GM18517 (cell line): ENCODE data around the gene PCDHB8.
"Not testable (repeated sequence)": the region's sequence is repeated elsewhere in the genome, so short reads cannot be mapped to it uniquely, and the experiment has no call there.

ENCODE experiments used
- ATAC-seq: cut with Tn5 transposase; IDR thresholded peaks from one replicate; pipeline ENCODE4 v1.9.1; 2021; ENCODE audit warnings: mild to moderate bottlenecking, moderate library complexity; ENCODE audit not compliant: unreplicated experiment

Gene PCDHB8

GRCh38 chr5:141177577-141178191 is at the start of gene PCDHB8:
Gene PCDHB8, plus strand, starts transcription at chr5:141177790. Its CDS starts 245 bp downstream, at chr5:141178035.
- ATAC-seq = not testable (repeated sequence)

DNA sequence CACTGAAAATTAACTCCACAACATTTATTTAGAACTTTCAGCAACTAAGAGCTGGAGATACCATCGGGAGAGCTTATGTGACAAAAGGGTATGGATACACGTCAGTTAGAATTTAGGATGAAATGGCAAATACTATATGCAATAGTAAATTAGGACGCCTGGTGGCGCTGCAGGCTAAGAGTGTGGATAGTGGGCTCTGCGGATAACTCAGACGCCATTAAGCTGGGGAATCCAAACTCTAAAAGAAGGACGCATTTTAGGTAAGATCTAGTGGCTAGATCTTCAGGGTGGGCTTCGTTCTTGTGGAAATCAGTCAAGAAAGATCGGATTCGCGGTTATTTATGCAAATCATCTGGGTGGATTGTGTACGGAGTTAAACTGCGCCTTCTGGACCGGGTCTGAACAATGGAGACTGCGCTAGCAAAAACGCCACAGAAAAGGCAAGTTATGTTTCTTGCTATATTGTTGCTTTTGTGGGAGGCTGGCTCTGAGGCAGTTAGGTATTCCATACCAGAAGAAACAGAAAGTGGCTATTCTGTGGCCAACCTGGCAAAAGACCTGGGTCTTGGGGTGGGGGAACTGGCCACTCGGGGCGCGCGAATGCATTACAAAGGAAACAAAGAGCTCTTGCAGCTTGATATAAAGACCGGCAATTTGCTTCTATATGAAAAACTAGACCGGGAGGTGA is 42.4 kb upstream of the PCDHB8 start, which contains the start of gene PCDHB5:
TSS of gene PCDHB5 (plus strand) at position 177 of the 688 bp plus-strand sequence. CDS start at position 406, 229 bp downstream.
- no peak for ATAC-seq

DNA sequence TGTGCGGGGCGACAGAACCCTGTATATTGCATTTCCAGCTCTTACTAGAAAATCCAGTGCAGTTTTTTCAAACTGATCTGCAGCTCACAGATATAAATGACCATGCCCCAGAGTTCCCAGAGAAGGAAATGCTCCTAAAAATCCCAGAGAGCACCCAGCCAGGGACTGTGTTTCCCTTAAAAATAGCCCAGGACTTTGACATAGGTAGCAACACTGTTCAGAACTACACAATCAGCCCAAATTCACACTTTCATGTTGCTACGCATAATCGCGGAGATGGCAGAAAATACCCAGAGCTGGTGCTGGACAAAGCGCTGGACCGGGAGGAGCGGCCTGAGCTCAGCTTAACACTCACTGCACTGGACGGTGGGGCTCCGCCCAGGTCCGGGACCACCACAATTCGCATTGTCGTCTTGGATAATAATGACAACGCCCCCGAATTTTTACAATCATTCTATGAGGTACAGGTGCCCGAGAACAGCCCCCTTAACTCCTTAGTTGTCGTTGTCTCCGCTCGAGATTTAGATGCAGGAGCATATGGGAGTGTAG is 41.8 kb upstream of the PCDHB8 start:
- ATAC-seq = no peak

DNA sequence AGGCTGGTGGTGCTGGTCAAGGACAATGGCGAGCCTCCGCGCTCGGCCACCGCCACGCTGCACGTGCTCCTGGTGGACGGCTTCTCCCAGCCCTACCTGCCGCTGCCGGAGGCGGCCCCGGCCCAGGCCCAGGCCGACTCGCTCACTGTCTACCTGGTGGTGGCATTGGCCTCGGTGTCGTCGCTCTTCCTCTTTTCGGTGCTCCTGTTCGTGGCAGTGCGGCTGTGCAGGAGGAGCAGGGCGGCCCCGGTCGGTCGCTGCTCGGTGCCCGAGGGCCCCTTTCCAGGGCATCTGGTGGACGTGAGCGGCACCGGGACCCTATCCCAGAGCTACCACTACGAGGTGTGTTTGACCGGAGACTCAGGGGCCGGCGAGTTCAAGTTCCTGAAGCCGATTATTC is 40.2 kb upstream of the PCDHB8 start:
- ATAC-seq = not testable (repeated sequence)

- no peak for ATAC-seq
Observed at GRCh38 chr5:141149812-141150211, 27.8 kb upstream of the PCDHB8 start, which contains the start of gene PCDHB6. Gene PCDHB6, plus strand, starts transcription at chr5:141150057. Its CDS starts 201 bp downstream, at chr5:141150258.

DNA sequence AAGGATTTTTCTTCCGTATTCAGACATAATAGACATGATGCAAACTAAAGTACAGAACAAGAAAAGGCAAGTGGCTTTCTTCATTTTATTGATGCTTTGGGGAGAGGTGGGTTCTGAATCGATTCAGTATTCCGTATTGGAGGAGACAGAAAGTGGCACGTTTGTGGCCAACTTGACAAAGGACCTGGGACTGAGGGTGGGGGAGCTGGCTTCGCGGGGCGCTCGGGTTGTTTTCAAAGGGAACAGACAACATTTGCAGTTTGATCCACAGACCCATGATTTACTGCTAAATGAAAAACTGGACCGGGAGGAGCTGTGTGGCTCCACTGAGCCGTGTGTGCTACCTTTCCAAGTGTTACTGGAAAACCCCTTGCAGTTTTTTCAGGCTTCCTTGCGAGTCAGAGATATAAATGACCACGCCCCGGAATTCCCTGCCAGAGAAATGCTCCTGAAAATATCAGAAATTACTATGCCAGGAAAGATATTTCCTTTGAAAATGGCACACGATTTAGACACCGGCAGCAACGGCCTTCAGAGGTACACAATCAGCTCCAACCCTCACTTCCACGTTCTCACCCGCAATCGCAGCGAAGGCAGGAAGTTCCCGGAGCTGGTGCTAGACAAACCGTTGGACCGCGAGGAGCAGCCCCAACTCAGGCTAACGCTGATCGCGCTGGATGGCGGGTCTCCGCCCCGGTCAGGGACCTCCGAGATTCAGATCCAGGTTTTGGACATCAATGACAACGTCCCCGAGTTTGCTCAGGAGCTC is 27.2 kb upstream of the PCDHB8 start:
- ATAC-seq = no peak

- ATAC-seq = no peak
Observed at GRCh38 chr5:141150993-141151325, 26.6 kb upstream of the PCDHB8 start.

- ATAC-seq = not testable (repeated sequence)
Observed at GRCh38 chr5:141151632-141152031, 26.0 kb upstream of the PCDHB8 start.

- not testable (repeated sequence) for ATAC-seq
Observed at GRCh38 chr5:141152096-141152495, 25.5 kb upstream of the PCDHB8 start.

DNA sequence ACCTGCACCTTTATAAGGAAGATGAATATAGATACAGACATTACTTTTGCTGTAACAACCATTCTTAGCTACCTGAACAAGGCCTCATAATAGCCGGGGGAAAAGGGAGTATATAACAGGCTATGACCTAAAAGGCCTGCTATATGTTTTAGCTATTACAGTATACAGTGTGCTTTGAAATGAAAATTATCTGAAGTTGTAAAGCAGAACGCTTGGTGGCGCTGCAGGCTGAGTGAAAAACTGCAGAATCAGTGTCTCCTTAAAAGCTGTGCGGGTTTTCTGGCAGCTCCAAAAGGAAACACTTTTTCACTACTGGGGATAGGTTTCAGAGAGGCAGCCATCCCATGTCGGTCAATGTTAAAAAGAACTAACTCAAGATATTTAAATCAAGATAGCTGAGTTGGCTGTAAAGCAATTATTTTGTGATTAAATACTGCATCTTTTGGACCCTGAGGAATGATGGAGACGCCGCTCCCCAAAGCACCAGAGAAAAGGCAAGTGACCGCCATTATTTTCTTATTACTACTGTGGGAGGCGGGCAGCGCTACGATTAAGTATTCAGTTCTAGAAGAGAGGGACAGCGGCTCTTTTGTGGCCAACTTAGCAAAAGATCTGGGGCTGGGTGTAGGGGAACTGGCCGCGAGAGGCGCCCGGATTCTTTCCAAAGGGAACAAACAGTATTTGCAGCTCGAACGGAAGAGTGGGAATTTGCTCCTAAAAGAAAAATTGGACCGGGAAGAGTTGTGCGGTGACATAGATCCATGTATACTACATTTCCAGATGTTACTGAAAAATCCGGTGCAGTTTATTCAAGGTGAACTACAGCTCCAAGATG is 21.8 kb upstream of the PCDHB8 start:
- ATAC-seq = no peak

DNA sequence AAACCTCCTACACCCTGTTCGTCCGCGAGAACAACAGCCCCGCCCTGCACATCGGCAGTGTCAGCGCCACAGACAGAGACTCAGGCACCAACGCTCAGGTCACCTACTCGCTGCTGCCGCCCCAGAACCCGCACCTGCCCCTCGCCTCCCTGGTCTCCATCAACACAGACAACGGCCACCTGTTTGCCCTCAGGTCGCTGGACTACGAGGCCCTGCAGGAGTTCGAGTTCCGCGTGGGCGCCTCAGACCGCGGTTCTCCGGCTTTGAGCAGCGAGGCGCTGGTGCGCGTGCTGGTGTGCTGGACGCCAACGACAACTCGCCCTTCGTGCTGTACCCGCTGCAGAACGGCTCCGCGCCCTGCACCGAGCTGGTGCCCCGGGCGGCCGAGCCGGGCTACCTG is 20.2 kb upstream of the PCDHB8 start:
- ATAC-seq = not testable (repeated sequence)

GRCh38 chr5:141157901-141158300 is 19.7 kb upstream of the PCDHB8 start:
- ATAC-seq = not testable (repeated sequence)

DNA sequence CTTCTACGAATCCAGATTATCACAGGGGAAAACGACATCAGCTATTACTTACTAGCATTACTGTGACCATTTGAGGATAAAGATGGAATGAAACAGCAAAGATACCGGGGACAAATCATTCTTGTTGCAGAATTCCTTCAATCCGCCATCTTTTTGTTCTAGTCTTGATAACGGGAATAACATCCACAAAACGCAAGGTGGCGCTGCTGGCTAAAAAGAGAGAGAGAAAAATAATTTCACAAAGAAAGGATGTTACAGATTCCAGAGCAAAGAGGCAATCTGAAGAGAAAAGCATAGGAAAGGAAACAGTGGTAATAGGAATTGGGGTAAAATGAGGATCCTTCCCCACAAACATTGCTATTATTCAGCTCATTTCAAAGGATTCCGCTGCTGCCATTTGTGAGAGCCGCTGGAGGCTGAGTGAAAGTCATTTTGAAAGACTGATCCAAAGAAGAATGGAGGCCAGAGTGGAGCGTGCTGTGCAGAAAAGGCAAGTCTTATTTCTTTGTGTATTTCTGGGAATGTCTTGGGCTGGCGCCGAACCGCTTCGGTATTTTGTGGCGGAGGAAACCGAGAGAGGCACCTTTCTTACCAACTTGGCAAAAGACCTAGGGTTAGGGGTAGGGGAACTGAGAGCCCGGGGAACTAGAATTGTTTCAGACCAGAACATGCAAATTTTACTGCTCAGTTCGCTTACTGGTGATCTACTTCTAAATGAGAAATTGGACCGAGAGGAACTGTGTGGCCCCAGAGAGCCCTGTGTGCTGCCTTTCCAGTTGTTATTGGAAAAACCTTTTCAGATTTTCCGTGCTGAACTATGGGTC is 5.0 kb upstream of the PCDHB8 start, which contains the start of gene PCDHB7:
TSS of gene PCDHB7 (plus strand) at position 264 of the 824 bp plus-strand sequence. CDS start at position 456, 192 bp downstream.
- no peak for ATAC-seq

DNA sequence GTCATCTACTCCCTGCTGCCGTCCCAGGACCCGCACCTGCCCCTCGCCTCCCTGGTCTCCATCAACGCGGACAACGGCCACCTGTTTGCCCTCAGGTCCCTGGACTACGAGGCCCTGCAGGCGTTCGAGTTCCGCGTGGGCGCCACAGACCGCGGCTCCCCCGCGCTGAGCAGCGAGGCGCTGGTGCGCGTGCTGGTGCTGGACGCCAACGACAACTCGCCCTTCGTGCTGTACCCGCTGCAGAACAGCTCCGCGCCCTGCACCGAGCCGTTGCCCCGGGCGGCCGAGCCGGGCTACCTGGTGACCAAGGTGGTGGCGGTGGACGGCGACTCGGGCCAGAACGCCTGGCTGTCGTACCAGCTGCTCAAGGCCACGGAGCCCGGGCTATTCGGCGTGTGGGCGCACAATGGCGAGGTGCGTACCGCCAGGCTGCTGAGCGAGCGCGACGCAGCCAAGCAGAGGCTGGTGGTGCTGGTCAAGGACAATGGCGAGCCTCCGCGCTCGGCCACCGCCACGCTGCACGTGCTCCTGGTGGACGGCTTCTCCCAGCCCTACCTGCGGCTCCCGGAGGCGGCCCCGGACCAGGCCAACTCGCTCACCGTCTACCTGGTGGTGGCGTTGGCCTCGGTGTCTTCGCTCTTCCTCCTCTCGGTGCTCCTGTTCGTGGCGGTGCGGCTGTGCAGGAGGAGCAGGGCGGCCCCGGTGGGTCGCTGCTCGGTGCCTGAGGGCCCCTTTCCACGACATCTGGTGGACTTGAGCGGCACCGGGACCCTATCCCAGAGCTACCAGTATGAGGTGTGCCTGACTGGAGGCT is 3.1 kb upstream of the PCDHB8 start:
- not testable (repeated sequence) for ATAC-seq

GRCh38 chr5:141175933-141176332 is 1.7 kb upstream of the PCDHB8 start:
- ATAC-seq = no peak

DNA sequence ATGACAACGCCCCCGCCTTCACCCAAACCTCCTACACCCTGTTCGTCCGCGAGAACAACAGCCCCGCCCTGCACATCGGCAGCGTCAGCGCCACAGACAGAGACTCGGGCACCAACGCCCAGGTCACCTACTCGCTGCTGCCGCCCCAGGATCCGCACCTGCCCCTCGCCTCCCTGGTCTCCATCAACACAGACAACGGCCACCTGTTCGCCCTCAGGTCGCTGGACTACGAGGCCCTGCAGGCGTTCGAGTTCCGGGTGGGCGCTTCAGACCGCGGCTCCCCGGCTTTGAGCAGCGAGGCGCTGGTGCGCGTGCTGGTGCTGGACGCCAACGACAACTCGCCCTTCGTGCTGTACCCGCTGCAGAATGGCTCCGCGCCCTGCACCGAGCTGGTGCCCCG is 1.8 kb downstream of the PCDHB8 start:
- not testable (repeated sequence) for ATAC-seq

DNA sequence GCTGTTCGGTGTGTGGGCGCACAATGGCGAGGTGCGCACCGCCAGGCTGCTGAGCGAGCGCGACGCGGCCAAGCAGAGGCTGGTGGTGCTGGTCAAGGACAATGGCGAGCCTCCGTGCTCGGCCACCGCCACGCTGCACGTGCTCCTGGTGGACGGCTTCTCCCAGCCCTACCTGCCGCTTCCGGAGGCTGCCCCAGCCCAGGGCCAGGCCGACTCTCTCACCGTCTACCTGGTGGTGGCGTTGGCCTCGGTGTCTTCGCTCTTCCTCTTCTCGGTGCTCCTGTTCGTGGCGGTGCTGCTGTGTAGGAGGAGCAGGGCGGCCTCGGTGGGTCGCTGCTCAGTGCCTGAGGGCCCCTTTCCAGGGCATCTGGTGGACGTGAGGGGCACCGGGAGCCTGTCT is 2.3 kb downstream of the PCDHB8 start:
- ATAC-seq = not testable (repeated sequence)

GRCh38 chr5:141180313-141180712 is 2.7 kb downstream of the PCDHB8 start:
- no peak for ATAC-seq

DNA sequence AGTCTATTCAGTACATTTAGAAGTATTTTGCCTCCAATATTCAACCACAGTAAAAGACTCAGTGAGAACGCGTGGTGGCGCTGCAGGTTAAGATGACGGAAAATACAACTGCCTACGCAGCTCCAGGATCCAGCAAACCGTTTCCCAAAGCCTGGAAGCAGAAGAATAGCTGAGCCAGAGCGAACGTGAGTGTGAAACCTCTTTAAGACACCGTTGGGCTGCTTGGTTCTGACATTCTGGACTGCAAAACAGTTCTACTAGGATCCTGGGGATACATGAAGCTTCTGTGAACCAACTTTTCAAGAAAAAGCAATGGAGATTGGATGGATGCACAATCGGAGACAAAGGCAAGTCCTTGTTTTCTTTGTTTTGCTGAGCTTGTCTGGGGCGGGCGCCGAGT is 4.7 kb downstream of the PCDHB8 start, which contains the start of gene PCDHB16:
TSS of gene PCDHB16 (plus strand) at position 140 of the 400 bp plus-strand sequence. CDS start at position 313, 173 bp downstream.
- ATAC-seq = no peak
